ENCODE results near the gene RBM17.
"Not testable (repeated sequence)": the region's sequence is repeated elsewhere in the genome, so short reads cannot be mapped to it uniquely, and the experiment has no call there.

The RBM17 gene

DNA sequence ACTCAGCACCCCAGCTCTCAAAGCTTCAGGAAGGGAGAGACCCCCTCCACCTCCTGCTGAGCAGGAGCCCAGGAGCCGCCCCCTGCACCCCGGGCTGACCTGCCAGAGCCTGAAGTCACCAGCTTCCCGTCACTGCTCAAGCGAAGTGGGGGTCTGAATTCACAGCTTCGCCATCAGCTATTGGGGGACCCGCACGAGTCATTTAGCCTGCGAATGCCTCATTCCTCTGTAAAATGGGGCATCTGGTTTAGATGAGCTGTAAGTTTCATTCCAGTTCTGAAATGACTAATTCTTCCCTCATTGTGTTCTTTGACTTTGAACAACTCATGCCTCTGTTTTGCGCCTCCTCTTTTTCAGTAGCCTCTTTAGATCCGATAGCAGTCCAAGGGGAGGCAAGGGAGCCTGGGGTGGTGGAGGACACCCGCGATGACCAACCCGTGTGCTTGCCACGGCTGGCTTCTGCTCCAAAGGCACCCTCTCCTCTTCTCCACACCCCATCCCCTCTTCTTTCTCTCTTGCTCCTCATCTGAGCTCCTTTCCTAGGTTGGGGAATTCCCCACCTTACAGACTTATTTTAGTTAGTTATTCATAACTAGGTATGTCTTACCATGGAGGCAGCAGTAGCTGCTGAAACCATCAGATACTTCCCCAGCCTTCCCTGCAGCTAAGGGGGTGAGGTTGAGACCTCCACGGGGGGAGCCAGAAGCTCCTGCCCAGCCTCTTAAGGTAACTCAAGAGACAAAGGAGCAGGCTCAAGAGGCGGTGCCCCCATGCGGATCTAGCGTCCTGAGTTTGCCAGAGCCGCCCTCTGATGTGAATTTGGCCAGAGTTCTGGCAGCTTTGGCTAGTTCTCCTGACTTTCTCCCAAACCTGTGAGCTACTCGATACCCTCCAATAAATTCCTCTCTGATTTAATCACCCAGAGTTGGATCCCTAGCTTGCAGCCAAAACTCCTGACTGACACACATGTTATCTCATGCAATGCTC is 47.7 kb downstream of the RBM17 start:
- no peak for DNase-seq (ENCODE audit: low read depth)

DNA sequence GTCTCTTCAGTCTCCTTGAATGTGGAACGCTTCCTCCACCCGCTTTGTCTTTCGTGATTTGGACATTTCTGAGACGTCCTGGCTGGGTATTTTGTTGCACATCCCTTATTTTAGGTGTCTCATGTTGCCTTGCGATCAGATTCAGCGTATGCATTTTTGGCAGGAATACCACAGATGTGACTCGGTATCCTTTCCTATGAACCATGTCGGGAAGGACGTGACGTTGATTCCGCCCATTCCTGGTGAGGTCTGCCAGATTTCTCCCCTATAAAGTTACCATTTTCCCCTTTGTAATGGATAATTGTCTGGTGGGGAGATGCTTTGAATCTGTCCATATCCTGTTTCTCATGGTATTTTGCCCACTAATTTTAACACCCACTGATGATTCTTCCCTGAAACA is 49.6 kb downstream of the RBM17 start:
- DNase-seq (ENCODE audit: low read depth) = no peak

DNA sequence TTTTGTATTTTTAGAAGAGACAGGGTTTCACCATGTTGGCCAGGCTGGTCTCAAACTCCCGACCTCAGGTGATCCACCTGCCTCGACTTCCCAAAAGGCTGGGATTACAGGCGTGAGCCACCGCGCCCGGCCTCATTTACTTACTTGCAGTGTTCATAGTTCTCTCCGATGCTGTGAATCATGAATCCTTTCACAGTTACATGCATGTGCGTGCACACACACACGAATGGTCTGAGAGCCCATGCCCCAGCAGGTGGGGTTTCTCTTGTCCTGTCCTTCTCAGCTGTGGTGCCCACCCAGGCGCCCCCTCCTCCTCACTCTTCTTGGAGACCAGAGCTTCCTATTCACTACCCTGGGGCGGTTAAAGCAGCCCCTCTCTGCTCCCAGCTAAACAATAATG is 50.6 kb downstream of the RBM17 start:
- no peak for DNase-seq (ENCODE audit: low read depth)

DNA sequence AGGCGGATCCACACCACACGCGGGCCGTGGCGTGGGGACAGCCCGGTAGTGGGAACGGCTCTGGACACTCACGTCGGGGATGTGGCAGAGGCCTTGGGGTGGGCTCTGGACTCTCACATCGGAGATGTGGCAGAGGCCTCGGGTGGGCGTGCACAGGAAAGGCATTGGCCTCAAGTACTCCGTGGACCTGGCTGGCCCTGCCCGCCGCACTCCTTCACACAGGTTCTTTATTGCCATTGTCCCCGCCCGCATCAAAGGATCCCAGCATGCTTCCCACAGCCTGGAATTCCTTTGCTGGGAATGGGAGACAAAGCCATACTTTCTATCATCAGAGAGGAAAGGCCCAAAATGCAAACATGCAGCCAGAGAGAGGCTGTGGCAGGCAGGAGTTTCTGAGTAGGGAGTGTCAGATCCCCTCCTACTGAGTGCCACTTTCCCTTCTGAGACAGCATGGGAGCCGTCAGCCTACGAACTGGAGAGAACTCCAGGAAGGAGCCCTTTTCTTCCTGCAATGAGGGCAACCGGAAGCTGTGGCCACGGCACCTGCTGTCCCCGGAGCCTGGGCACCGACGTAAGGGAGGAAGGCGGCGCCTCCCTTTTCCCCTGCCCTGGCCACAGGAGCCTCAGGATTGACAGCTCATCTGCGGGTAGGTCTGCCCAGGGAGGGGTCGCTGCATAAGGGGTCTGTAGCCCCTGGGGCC is 51.5 kb downstream of the RBM17 start:
- DNase-seq (ENCODE audit: low read depth) = no peak

DNA sequence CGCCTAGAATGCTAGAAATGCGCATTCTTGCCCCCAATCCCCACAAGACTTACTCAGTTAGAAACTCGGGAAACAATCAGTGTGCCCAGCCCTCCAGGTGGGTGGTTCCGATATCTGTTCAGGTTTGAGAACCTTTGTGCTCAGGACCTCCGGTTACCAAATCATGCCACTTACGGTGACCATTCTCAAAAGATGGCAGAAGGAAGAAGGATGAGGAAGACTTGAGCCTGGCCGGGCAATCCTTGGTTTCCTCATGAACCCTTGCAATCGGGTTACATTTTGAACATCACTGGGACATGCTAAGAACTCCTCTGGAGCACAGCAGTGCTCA is 52.1 kb downstream of the RBM17 start:
- no peak for DNase-seq (ENCODE audit: low read depth)

DNA sequence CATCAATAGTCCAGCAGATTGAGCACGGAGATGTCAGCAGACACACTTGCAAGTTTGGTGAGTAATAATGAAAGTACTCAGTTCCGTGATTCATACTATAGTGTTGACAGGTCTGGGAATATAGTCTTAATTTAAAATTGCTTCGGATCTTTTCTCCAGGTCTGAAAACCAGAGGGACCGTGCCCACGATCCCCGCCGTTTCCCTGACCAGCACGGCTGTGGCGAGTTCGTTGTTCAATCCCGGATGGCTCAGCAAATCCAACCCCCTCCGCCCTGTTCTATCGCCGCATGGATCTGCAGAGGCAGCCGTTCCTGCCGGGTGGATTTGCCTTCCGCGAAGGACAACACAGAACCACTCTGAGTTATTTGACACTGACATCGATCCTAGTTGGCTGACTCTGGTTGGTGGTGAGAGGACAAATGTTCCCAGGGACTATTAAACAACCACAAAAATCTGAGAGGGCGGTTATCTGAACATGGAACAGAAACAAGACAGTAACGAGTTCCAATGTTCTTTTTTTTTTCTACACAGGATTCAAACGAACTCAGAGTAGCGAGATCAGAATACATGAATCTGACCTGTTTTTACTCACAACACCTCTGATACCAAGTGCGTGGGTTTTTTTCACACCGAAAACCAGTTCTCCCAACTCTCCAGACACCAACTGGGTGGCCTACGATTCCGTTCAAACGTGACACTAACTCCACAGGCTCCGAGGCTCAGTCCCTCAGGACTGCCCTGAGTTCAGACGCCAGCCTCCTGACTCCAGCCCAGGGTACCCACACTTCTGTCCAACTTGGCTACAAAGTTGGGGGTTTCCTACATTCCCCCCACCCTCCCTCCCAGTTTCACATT is 52.7 kb downstream of the RBM17 start:
- DNase-seq (ENCODE audit: low read depth) = no peak

DNA sequence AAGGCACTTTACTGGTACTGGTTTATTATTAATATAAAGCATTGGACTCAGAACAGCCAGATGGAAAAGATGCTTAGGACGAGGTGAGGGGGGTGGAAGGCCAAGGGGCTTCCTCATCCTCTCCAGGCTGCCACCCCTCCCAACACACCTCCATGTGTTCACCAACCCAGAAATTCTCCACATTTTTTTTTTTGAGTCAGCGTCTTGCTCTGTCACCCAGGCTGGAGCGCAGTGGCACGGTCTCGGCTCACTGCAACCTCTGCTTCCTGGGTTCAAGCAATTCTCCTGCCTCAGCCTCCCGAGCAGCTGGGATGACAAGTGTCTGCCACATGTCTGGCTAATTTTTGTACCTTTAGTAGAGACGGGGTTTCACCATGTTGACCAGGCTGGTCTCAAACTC is 53.4 kb downstream of the RBM17 start:
- not testable (repeated sequence) for DNase-seq (ENCODE audit: low read depth)

DNA sequence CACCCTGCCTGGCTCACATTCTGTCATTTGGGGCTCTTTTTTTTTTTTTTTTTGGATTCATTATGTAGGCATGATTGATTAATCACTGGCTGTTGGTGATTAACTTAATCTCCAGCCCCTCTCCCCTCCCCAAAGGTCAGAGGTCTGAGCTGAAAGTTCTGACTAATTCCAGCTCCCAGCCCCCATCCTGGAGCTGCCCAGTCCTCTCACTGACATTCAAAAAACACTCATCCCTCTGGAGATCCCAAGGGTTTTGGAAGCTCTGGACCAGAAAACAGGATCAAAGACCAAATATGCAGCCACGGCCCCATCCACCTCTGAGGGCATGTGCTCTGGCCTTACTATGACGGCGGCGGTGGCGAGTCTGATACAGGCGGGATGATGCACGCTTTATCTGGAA is 53.8 kb downstream of the RBM17 start:
- no peak for DNase-seq (ENCODE audit: low read depth)

DNA sequence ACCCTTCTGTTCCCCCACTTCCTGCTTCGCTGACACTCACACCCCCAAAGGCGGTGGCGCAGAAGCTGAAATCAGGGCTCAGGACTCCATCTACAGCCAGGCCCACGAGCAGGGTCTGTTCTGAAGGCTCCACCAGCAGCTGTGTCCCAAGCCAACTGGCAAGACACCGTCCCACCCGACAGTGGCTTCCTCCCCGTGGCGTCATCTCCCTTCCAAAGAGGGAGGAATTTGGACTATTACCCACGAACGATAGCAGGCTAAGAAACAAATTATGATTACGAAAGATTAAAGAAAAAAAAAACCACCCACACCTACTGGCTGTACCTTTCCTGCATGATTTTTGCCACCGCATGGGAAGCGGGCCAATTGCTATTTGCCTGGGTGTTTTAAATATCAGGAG is 54.3 kb downstream of the RBM17 start:
- no peak for DNase-seq (ENCODE audit: low read depth)

DNA sequence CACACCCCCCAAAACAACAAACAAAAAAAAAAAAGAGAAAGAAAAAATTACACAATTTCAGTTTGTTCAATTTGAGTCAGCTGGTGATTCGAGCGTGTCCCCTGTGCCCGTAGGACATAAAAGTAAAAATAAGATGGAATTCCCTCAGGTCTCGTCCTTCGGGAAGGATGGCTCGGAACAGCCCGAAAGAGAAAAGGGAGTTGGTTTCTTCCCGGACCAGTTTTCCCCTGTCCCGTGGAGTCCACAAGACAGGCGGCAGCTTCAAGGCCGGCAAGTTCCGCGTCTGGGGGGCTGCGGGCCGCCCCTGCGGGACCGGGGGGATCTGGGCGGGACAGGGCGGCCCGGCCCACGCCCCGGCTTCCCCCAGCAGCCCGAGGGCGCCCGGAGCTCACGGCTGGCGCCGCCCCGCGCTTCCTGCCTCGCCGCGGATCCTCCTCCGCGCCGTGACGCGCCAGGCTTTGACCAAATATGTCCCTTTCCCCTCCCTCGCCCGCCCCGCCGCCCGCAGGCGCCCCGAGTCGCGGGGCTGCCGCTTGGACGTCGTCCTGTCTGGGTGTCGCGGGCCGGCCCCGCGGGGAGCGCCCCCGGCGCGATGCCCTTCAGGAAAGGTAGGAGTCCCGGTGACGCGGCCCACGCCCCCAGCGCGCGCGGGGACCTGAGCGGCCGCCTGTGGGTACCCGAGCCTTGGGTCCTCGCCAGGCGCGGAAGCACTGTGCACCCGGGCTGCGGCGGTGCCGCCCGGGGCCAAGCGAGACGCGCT is 55.8 kb downstream of the RBM17 start:
- no peak for DNase-seq (ENCODE audit: low read depth)

DNA sequence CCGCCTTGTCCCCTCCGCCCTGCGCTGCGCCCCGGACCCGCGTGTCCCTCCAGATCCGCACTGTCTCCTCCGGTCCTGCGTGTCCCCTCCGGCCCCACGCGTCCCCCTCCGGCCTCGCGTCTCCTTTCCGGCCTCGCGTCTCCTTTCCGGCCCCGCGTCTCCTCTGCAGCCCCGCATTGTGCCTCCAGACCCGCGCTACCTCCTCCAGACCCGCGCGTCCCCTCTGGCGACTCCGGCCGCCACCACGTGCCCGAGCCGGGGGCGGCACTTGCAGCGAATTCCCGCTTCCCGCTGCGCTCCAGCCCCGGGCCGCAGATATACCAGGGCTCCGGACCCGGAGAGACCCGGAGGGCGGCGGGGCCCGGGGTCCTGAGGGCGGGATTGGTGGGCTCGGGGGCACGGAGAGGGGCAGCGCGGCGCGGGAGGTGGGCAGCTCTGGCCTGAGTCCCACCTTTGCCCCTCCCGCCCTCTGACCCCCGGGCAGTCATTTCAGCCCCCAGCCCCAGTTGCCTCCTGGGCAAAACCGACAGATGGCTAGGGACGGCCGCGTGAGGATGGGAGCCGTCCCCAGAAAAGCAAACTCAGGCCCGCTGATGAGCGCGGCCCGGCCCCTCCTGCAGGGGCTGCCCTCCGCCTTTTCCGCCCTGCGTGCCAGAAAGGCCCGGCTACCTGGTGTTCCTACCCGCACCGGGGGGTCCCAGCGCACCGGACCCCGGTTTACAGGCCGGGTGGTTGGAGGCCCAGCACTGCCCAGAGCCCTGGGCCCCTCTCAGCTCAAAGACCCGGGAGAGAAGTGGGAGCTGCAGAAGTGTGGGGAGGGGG is 56.5 kb downstream of the RBM17 start:
- no peak for DNase-seq (ENCODE audit: low read depth)

DNA sequence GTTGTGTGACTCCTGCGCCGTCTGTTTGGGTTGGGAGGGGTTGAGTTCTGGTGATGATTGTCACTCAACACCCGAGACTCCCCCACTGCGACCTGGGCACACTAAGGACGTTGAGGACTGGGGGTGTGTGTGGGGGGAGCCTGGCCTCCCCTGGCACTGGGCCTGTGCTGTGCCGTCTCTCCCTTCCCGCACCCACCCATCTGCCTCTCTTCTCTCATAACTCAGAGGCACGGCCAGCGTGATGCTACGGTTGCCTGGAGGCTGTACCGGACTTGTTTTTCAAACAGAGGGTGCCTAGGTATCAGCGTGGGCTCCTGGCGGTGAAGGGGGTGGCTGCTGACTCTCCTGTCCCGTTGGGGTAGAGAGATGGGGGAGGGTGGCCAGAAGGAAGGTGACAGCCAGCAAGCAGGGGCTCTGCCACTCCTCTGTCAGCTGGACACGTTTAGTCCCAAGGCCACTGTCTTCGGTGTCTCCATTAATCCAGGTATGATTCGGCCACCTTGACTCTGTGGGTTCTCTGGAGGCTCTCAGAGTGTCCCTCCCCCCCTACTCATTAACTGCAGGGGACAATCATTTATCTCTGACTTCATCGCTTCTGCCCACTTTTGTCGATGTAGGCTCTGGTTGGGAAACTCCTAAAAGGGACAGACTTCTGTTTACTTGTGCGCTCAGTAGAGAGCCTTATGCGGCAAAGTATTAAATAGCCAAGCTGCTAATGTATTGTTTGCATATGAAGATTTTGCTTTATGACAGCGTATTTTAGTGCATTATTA is 57.4 kb downstream of the RBM17 start:
- no peak for DNase-seq (ENCODE audit: low read depth)

DNA sequence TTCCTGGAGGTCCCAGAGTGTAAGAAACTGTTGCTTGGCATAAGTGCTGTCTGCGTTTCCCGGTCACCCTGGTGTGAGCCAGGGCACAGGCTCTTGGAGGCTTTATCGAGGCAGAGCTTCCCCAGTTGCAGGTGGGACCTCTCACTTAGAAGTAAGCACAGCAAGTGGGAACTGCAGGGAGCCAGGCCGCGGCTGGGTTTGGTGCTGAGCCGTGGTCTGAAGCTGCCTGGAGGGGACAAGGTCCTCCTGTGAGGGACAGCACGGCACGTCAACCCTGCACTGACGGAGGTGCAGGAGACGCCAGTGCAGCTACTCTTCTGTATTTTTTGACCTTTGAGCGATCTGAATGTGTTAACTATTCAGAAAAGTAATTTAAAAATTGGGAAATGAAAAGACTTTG is 58.1 kb downstream of the RBM17 start:
- no peak for DNase-seq (ENCODE audit: low read depth)

DNA sequence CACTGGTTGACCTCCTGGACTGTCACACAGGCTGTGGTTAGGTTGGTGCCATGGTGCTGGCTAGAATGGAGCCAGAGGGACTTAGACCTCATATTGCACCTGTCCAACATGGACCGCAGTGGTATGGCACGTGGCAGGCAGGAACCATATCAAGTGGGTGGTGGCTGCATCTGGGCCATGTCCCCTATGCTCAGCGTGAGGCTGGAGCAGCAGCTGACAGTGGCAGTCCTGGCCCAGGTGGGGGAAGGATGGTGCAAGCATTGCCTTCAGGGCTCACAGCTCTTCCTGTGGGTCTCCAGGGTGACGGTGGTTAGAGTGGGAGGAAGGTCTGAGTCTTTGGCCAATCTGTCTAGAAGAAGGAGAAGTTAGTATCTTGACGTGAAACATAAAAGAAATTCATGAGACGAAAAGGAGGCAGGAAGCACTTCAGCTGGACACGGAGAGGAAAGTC is 59.4 kb downstream of the RBM17 start:
- no peak for DNase-seq (ENCODE audit: low read depth)

DNA sequence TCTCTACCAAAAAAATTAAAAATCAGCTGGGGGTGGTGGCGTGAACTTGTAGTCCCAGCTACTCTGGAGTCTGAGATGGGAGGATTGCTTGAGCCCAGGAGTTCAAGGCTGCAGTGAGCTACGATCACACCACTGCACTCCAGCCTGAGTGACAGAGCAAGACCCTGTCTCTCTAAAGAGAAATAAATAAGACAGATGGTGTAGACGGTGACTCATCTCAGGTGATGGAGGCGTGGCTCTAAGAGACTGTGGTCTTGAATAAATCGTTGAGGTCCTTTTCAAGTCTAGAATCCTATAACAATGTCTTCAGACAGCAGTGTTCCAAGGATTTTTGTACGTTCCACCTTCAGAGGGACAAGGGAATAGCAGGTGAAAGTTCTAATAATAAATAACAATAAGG is 60.1 kb downstream of the RBM17 start:
- DNase-seq (ENCODE audit: low read depth) = no peak

DNA sequence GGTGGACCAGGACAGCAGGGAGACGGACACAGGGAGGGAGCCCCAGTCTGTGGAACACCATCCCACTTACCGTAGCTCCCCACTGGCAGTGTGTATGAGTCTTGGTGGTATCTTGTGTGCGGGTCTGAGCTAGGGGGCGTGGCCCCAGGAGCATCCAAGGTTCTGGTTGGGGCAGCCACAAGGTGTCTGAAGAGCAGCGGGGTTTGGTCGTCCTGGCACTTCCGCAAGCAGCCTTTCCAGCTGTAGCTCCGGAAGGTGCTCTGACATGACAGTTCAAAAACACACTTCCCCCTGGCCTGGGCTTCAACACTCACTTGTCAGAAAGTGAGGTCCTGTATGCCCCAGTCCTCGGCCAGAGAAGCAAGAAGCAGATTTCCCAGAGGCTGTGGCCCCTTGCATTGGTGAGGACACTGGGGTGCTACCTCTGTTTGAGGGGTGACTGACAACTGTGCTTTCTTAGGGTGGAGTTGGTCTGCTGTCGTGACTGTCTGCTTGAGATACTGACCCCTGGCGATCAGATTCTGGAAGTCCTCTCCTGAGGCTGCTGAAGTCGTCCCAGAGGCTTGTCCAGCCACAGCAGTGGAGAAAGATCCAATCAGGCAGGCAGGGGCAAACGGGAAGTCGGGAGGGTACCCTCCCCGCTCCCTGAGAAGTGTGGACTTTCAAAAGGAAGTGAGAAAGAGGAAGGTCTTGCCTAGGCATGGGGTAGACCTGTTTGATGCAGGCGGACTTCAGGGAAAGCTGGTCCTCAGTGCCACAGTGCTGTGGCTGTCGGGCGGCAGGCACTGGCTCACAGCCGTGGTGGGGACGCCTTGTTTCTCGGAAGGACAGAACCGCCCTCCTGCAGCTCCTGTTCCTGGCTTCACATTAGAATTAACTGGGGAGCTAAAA is 62.5 kb downstream of the RBM17 start:
- DNase-seq (ENCODE audit: low read depth) = peak; percentile 79

DNA sequence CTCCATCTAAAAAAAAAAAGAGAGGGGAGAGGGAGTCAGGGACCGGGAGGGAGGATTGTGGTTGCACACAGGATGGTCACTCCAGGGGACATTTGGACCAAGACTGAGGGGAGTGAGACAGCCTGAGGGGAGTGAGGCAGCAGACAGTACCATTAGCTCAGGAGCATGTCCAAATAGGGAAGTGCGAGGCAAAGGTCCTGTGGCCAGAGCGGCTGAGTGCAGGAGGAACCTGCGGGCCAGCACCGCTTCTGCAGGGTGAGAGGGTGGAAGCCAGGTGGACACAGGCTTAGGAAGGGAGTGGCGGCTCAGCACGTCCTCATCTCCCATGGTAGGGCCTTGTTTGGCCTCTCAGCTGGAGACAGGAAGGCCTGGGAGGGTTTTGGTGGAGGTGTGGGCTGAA is 65.0 kb downstream of the RBM17 start:
- DNase-seq (ENCODE audit: low read depth) = no peak

DNA sequence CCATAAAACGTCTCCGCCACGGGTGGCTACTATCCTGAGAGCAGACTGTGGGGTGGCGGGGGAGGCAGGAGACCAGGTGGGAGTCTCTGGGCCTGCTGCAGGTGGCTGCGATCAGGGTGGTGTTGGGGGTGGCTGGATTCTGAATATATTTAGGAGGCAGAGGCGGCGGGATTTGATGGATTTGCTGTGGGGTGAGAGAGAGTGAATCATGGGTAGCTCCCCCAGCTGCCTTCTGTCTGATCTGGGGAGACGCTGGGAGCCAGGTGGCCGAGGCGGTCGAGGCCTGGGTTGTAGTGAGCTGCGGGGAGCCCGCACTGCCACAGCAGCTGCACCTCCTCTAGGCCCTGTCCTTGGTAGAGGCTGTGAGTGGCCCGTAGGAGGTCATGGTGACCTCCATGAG is 65.7 kb downstream of the RBM17 start:
- DNase-seq (ENCODE audit: low read depth) = no peak

DNA sequence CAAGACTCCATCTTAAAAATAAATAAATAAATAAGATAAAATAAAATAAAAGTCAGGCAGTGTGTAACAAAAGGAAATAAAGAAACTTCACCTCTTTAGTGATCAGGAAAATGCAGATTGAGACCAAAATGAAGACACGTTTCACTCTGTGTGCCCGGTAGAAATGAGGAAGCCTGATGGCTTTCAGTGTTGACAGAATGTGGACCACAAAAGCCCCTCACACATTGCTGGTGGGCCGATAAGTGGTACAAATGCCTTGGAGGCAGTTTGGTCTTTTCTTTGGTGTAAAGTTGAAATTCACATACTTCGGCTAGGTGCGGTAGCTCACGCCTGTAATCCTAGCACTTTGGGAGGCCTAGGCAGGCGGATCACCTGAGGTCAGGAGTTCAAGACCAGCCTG is 69.4 kb downstream of the RBM17 start:
- no peak for DNase-seq (ENCODE audit: low read depth)

All from CMK (cell line).